HG02678 (cell line): Measurements from ENCODE around the gene STAP2.
"Not testable (repeated sequence)": the region's sequence is repeated elsewhere in the genome, so short reads cannot be mapped to it uniquely, and the experiment has no call there.

Experiments
- ATAC-seq: cut with Tn5 transposase; IDR thresholded peaks from one replicate; pipeline ENCODE4 v1.9.1; 2021; ENCODE audit warnings: mild to moderate bottlenecking, moderate library complexity; ENCODE audit not compliant: unreplicated experiment

Gene STAP2

GRCh38 chr19:4358709-4359626, 20.3 kb upstream of the STAP2 start:
- ATAC-seq, result no peak

GRCh38 chr19:4357921-4358326, 19.3 kb upstream of the STAP2 start:
- ATAC-seq, result no peak

- ATAC-seq, result no peak
Observed at GRCh38 chr19:4357095-4357797, 18.6 kb upstream of the STAP2 start.

- no peak for ATAC-seq
Observed at GRCh38 chr19:4354897-4355296, 16.3 kb upstream of the STAP2 start.

GRCh38 chr19:4354282-4354681, 15.7 kb upstream of the STAP2 start:
- no peak for ATAC-seq

- ATAC-seq, result no peak
Observed at GRCh38 chr19:4352701-4353121, 14.1 kb upstream of the STAP2 start.

- no peak for ATAC-seq
Observed at GRCh38 chr19:4350726-4351125, 12.1 kb upstream of the STAP2 start.

- no peak for ATAC-seq
Observed at GRCh38 chr19:4350111-4350510, 11.5 kb upstream of the STAP2 start.

GRCh38 chr19:4349225-4349624, 10.6 kb upstream of the STAP2 start:
- ATAC-seq, result not testable (repeated sequence)

GRCh38 chr19:4347521-4347920, 8.9 kb upstream of the STAP2 start:
- no peak for ATAC-seq

GRCh38 chr19:4346020-4346383, 7.4 kb upstream of the STAP2 start:
- ATAC-seq, result no peak

- ATAC-seq, result no peak
Observed at GRCh38 chr19:4345342-4346019, 6.9 kb upstream of the STAP2 start.

GRCh38 chr19:4343370-4344307, 5.0 kb upstream of the STAP2 start, which contains the start of gene MPND:
TSS of gene MPND (plus strand) at chr19:4343562. CDS start at chr19:4343594, 32 bp downstream.
- peak; percentile 46 for ATAC-seq

GRCh38 chr19:4342615-4343369, 4.2 kb upstream of the STAP2 start:
- ATAC-seq, result peak; percentile 85

- ATAC-seq, result no peak
Observed at GRCh38 chr19:4342314-4342614, 3.6 kb upstream of the STAP2 start.

- ATAC-seq, result no peak
Observed at GRCh38 chr19:4337906-4338440, 654 bp downstream of the STAP2 start.

- ATAC-seq, result no peak
Observed at GRCh38 chr19:4334929-4335570, 3.6 kb downstream of the STAP2 start.

- ATAC-seq, result no peak
Observed at GRCh38 chr19:4329858-4330257, 8.8 kb downstream of the STAP2 start.
